Measurements from ENCODE around the gene NADK. TPM values are rescaled to one million over a fixed set of nuclear protein-coding genes. Genes with fewer than 3 reads are reported as not detected.
"Not testable (repeated sequence)": the region's sequence is repeated elsewhere in the genome, so short reads cannot be mapped to it uniquely, and the experiment has no call there.

The NADK gene
- total RNA-seq, 1 donor from 2014 or later = 44.6 TPM

GRCh38 chr1:1745651-1746565 lies 32.4 kb downstream of the NADK start:
- DNase-seq = peak; percentile 45

GRCh38 chr1:1742529-1742928 lies 35.7 kb downstream of the NADK start:
- not testable (repeated sequence) for DNase-seq

GRCh38 chr1:1741013-1741412 lies 37.3 kb downstream of the NADK start:
- peak; percentile 71 for DNase-seq

GRCh38 chr1:1738799-1739337 lies 39.4 kb downstream of the NADK start:
- not testable (repeated sequence) for DNase-seq

- not testable (repeated sequence) for DNase-seq
Measured at GRCh38 chr1:1737675-1738590, 40.3 kb downstream of the NADK start.

GRCh38 chr1:1732381-1732780 lies 45.9 kb downstream of the NADK start:
- no peak for DNase-seq

- no peak for DNase-seq
Measured at GRCh38 chr1:1730870-1731269, 47.4 kb downstream of the NADK start.

GRCh38 chr1:1730230-1730629 lies 48.0 kb downstream of the NADK start:
- DNase-seq = not testable (repeated sequence)

- not testable (repeated sequence) for DNase-seq
Measured at GRCh38 chr1:1729116-1729816, 49.0 kb downstream of the NADK start.

- DNase-seq = not testable (repeated sequence)
Measured at GRCh38 chr1:1728308-1729005, 49.8 kb downstream of the NADK start.

GRCh38 chr1:1727131-1727651 lies 51.1 kb downstream of the NADK start:
- not testable (repeated sequence) for DNase-seq

- DNase-seq = not testable (repeated sequence)
Measured at GRCh38 chr1:1726088-1726487, 52.2 kb downstream of the NADK start.

- peak; percentile 99 for DNase-seq
Measured at GRCh38 chr1:1724035-1724864, 54.0 kb downstream of the NADK start, which contains the start of gene CDK11A. TSS of gene CDK11A (minus strand) at chr1:1724357. CDS start at chr1:1722818, 1,539 bp downstream.

- no peak for DNase-seq
Measured at GRCh38 chr1:1721201-1721600, 57.1 kb downstream of the NADK start.

- DNase-seq = not testable (repeated sequence)
Measured at GRCh38 chr1:1715109-1715883, 63.0 kb downstream of the NADK start.

GRCh38 chr1:1707897-1708296 lies 70.4 kb downstream of the NADK start:
- DNase-seq = not testable (repeated sequence)

- DNase-seq = not testable (repeated sequence)
Measured at GRCh38 chr1:1707241-1707640, 71.0 kb downstream of the NADK start.

GRCh38 chr1:1705623-1706022 lies 72.6 kb downstream of the NADK start:
- DNase-seq = not testable (repeated sequence)

- DNase-seq = not testable (repeated sequence)
Measured at GRCh38 chr1:1704284-1704957, 73.8 kb downstream of the NADK start.

All from dermis blood vessel endothelial cell (primary cell).